Measurements from ENCODE around the gene MOB3B. TPM values are rescaled to one million over a fixed set of nuclear protein-coding genes. Genes with fewer than 3 reads are reported as not detected.
A peak's percentile ranks its signal among the peaks of the same experiment; 100 is the strongest.

MOB3B gene
- total RNA-seq, 1 donor from 2014 or later: 14.0 TPM

DNA sequence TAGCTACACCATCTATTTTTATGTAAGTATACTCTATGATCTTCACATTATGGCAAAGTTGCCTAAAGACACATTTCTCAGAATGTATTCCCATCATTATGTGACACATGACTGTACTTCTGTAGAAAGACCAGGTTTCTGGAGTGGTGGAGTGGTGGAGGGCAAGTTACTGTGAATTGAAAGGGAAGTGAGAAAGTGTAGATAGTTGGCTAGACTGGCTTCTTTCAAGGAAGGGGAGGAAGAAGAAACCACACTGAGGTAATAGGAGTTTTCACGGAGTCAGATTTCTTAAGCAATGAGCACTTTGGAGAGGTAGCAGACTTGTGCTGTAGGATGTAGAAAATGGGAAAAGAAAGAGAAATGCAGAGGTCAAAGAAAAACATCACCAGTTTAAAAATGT, 181.7 kb downstream of the MOB3B start:
- no peak overlapping the region for H3K9ac ChIP-seq
- H3K27me3 ChIP-seq: no peaks in the 10 kb centered on the region
- no peak overlapping the region for H3K4me3 ChIP-seq
- Mint-ChIP-seq H3K4me3 (no peak overlapping the region), H3K4me1 (peaks cover 15% of the 10 kb centered on the region), H3K27me3 (ENCODE audit: insufficient read depth, low read depth) (peaks cover 8% of the 10 kb centered on the region), H3K36me3 (peaks cover 15% of the 10 kb centered on the region), H3K9me3 (peaks cover 10% of the 10 kb centered on the region), H3K27ac (no peak overlapping the region)
- no peak overlapping the region for H3K27ac ChIP-seq
- no peaks in the 10 kb centered on the region for H3K9me3 ChIP-seq (ENCODE audit: low read depth)
- peaks cover 6% of the 10 kb centered on the region for H3K36me3 ChIP-seq
- H3F3A ChIP-seq (ENCODE audit: low read depth): peaks cover 4% of the 10 kb centered on the region
- H3K4me1 ChIP-seq: peaks cover 17% of the 10 kb centered on the region
- no peak for DNase-seq (ENCODE audit: low spot score)
- H4K20me1 ChIP-seq (ENCODE audit: low read depth): no peaks in the 10 kb centered on the region
- no peak overlapping the region for H2AFZ ChIP-seq (replicated peaks)
- no peak overlapping the region for H3K4me2 ChIP-seq
- no peaks in the 10 kb centered on the region for H3K79me2 ChIP-seq (ENCODE audit: low read depth)
- TF ChIP-seq EZH2phosphoT487 (IDR thresholded peaks at IDR 0.05): no peak
- TF ChIP-seq, protein P1, sequence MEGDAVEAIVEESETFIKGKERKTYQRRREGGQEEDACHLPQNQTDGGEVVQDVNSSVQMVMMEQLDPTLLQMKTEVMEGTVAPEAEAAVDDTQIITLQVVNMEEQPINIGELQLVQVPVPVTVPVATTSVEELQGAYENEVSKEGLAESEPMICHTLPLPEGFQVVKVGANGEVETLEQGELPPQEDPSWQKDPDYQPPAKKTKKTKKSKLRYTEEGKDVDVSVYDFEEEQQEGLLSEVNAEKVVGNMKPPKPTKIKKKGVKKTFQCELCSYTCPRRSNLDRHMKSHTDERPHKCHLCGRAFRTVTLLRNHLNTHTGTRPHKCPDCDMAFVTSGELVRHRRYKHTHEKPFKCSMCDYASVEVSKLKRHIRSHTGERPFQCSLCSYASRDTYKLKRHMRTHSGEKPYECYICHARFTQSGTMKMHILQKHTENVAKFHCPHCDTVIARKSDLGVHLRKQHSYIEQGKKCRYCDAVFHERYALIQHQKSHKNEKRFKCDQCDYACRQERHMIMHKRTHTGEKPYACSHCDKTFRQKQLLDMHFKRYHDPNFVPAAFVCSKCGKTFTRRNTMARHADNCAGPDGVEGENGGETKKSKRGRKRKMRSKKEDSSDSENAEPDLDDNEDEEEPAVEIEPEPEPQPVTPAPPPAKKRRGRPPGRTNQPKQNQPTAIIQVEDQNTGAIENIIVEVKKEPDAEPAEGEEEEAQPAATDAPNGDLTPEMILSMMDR (IDR thresholded peaks at IDR 0.05): no peak

- Mint-ChIP-seq H3K36me3 (peaks cover 15% of the 10 kb centered on the region), H3K9me3 (peaks cover 14% of the 10 kb centered on the region), H3K4me1 (peaks cover 36% of the 10 kb centered on the region), H3K4me3 (no peak overlapping the region), H3K27ac (no peak overlapping the region), H3K27me3 (ENCODE audit: insufficient read depth, low read depth) (peaks cover 5% of the 10 kb centered on the region)
- H3K4me1 ChIP-seq: peaks cover 35% of the 10 kb centered on the region
- TF ChIP-seq EZH2phosphoT487 (IDR thresholded peaks at IDR 0.05) (no peak), EZH2 (IDR thresholded peaks at IDR 0.05) (no peak)
- TF ChIP-seq, protein P1 (IDR thresholded peaks at IDR 0.05): no peak
- DNase-seq (ENCODE audit: low spot score): no peak
- H3K4me3 ChIP-seq: no peak overlapping the region
- H3K9me3 ChIP-seq (ENCODE audit: low read depth): no peaks in the 10 kb centered on the region
- H3F3A ChIP-seq (ENCODE audit: low read depth): peaks cover 22% of the 10 kb centered on the region
- no peak overlapping the region for H3K27ac ChIP-seq
- H2AFZ ChIP-seq (replicated peaks): no peak overlapping the region
- no peaks in the 10 kb centered on the region for H4K20me1 ChIP-seq (ENCODE audit: low read depth)
- H3K4me2 ChIP-seq: no peak overlapping the region
- H3K27me3 ChIP-seq: no peaks in the 10 kb centered on the region
- no peak overlapping the region for H3K9ac ChIP-seq
- no peaks in the 10 kb centered on the region for H3K79me2 ChIP-seq (ENCODE audit: low read depth)
- peaks cover 6% of the 10 kb centered on the region for H3K36me3 ChIP-seq
These were observed 184.8 kb downstream of the MOB3B start for GRCh38 chr9:27344776-27345175.

DNA sequence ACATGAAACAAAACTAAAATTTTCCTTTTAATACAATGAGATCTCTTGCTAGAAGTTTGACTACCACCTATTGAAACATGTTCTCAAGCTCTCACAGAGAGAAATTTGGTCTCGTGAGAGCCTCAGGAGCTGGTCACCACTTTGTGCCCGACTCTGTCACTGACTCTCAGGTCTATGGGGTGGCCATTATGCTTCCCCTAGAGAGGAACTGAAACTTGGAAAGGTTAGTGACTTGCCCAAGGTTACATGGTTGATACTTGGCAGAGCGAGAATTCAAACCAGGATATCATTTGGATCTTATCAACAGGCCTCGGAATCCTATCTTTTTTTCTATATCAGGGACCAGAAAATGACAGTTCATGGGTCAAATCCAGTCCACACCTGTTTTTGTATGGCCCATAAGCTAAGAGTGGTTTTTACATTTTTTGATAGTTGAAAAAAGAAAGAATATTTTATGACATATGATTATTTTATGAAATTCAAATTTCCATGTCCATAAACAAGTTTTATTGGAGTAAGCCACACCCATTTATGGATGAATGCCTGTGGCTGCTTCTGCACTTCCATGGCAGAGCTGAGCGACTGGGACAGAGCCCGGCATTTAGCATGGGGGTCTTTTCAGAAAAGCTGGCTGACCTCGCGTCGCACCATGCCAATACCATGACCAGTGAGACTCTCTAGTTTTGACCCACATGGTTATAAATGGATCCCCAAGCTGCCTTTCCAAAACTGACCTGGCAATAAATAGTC, 187.9 kb downstream of the MOB3B start:
- Histone ChIP-seq H3K4me2 (peak overlapping the region; percentile 75), H3K36me3 (peaks cover 6% of the 10 kb centered on the region), H3K27ac (peak overlapping the region; percentile 97), H3K9me3 (ENCODE audit: low read depth) (no peaks in the 10 kb centered on the region), H3K9ac (no peak overlapping the region), H2AFZ (replicated peaks) (no peak overlapping the region), H3K27me3 (no peaks in the 10 kb centered on the region), H3K4me1 (peaks cover 37% of the 10 kb centered on the region), H4K20me1 (ENCODE audit: low read depth) (no peaks in the 10 kb centered on the region), H3K79me2 (ENCODE audit: low read depth) (peaks cover 5% of the 10 kb centered on the region), H3K4me3 (peak overlapping the region; percentile 4), H3F3A (ENCODE audit: low read depth) (peaks cover 22% of the 10 kb centered on the region)
- peak overlapping the region; percentile 99 for H3K27ac Mint-ChIP-seq
- peak overlapping the region; percentile 70 for H3K4me3 Mint-ChIP-seq
- peaks cover 14% of the 10 kb centered on the region for H3K9me3 Mint-ChIP-seq
- no peak for DNase-seq (ENCODE audit: low spot score)
- peaks cover 2% of the 10 kb centered on the region for H3K27me3 Mint-ChIP-seq (ENCODE audit: insufficient read depth, low read depth)
- H3K36me3 Mint-ChIP-seq: peaks cover 12% of the 10 kb centered on the region
- peaks cover 37% of the 10 kb centered on the region for H3K4me1 Mint-ChIP-seq
- TF ChIP-seq, protein P1 (IDR thresholded peaks at IDR 0.05): no peak
- TF ChIP-seq EZH2phosphoT487 (IDR thresholded peaks at IDR 0.05): no peak
- no peak for TF ChIP-seq EZH2 (IDR thresholded peaks at IDR 0.05)
